ENCODE data around the gene ASAP2. TPM values are rescaled to one million over a fixed set of nuclear protein-coding genes. Genes with fewer than 3 reads are reported as not detected.

ASAP2 gene
- total RNA-seq, 2 experiments from 2014 or later = 0.16 TPM; not detected in 1

- no peaks in the 10 kb centered on the region for H3K9me3 Mint-ChIP-seq
- peaks cover 14% of the 10 kb centered on the region for H3K27me3 Mint-ChIP-seq
- TF ChIP-seq CTCF (IDR thresholded peaks at IDR 0.05) = no peak
- Histone ChIP-seq H3K27me3 (ENCODE audit: control insufficient read depth in 1 of 2, insufficient read depth in 2 of 2, low read length in 2 of 2) (peaks cover 0 to 5% of the 10 kb centered on the region in 2 experiments), H3K36me3 (ENCODE audit: insufficient read depth, low read length) (no peaks in the 10 kb centered on the region), H3K4me3 (ENCODE audit: low read length) (no peak overlapping the region), H3K4me1 (ENCODE audit: insufficient read depth, low read length) (no peaks in the 10 kb centered on the region), H3K9me3 (ENCODE audit: control insufficient read depth in 1 of 2, insufficient read depth in 1 of 2, low read length in 2 of 2) (no peaks in the 10 kb centered on the region), H3K27ac (ENCODE audit: low read depth in 1 of 2, low read length in 2 of 2) (no peak overlapping the region)
- no peaks in the 10 kb centered on the region for H3K4me1 Mint-ChIP-seq (ENCODE audit: low read depth)
- ATAC-seq (ENCODE audit: poor library complexity) (no peak), DNase-seq (no peak)
- intact Hi-C loops (cut with DNase I, micrococcal nuclease) = no loop called here
- H3K4me3 Mint-ChIP-seq = no peak overlapping the region
- ChIA-PET CTCF (no interaction called here), POLR2A (no interaction called here)
- no peak overlapping the region for H3K27ac Mint-ChIP-seq
- H3K36me3 Mint-ChIP-seq (ENCODE audit: low read depth) = no peaks in the 10 kb centered on the region
These were observed 75.8 kb downstream of the ASAP2 start for GRCh38 chr2:9282128-9283112.

- DNase-seq (no peak), ATAC-seq (ENCODE audit: poor library complexity) (no peak)
- H3K9me3 ChIP-seq (ENCODE audit: control insufficient read depth in 1 of 2, insufficient read depth in 1 of 2, low read length in 2 of 2) = no peaks in the 10 kb centered on the region
- no peak for TF ChIP-seq CTCF (IDR thresholded peaks at IDR 0.05)
- Mint-ChIP-seq H3K27ac (no peak overlapping the region), H3K4me1 (ENCODE audit: low read depth) (no peaks in the 10 kb centered on the region), H3K4me3 (no peak overlapping the region), H3K36me3 (ENCODE audit: low read depth) (no peaks in the 10 kb centered on the region), H3K27me3 (peaks cover 4% of the 10 kb centered on the region), H3K9me3 (no peaks in the 10 kb centered on the region)
- no peaks in the 10 kb centered on the region for H3K36me3 ChIP-seq (ENCODE audit: insufficient read depth, low read length)
- no peak overlapping the region for H3K4me3 ChIP-seq (ENCODE audit: low read length)
- intact Hi-C loops (cut with DNase I, micrococcal nuclease) = no loop called here
- H3K27ac ChIP-seq (ENCODE audit: low read depth in 1 of 2, low read length in 2 of 2) = no peak overlapping the region
- CTCF ChIA-PET = no interaction called here
- POLR2A ChIA-PET = no interaction called here
- peaks cover 0 to 3% of the 10 kb centered on the region in 2 experiments for H3K27me3 ChIP-seq (ENCODE audit: control insufficient read depth in 1 of 2, insufficient read depth in 2 of 2, low read length in 2 of 2)
- no peaks in the 10 kb centered on the region for H3K4me1 ChIP-seq (ENCODE audit: insufficient read depth, low read length)
These were observed 78.1 kb downstream of the ASAP2 start for GRCh38 chr2:9284521-9285297.

- H3K4me3 Mint-ChIP-seq = no peak overlapping the region
- H3K27me3 Mint-ChIP-seq = peaks cover 4% of the 10 kb centered on the region
- CTCF ChIA-PET = no interaction called here
- no peaks in the 10 kb centered on the region for H3K4me1 ChIP-seq (ENCODE audit: insufficient read depth, low read length)
- no peak overlapping the region for H3K27ac ChIP-seq (ENCODE audit: low read depth in 1 of 2, low read length in 2 of 2)
- ATAC-seq (ENCODE audit: poor library complexity) (no peak), DNase-seq (no peak)
- H3K9me3 ChIP-seq (ENCODE audit: control insufficient read depth in 1 of 2, insufficient read depth in 1 of 2, low read length in 2 of 2) = no peaks in the 10 kb centered on the region
- H3K27me3 ChIP-seq (ENCODE audit: control insufficient read depth in 1 of 2, insufficient read depth in 2 of 2, low read length in 2 of 2) = peaks cover 0 to 3% of the 10 kb centered on the region in 2 experiments
- POLR2A ChIA-PET = no interaction called here
- H3K36me3 ChIP-seq (ENCODE audit: insufficient read depth, low read length) = no peaks in the 10 kb centered on the region
- no peak for TF ChIP-seq CTCF (IDR thresholded peaks at IDR 0.05)
- intact Hi-C loops (cut with DNase I, micrococcal nuclease) = no loop called here
- no peaks in the 10 kb centered on the region for H3K36me3 Mint-ChIP-seq (ENCODE audit: low read depth)
- no peaks in the 10 kb centered on the region for H3K9me3 Mint-ChIP-seq
- H3K4me1 Mint-ChIP-seq (ENCODE audit: low read depth) = no peaks in the 10 kb centered on the region
- H3K27ac Mint-ChIP-seq = no peak overlapping the region
- no peak overlapping the region for H3K4me3 ChIP-seq (ENCODE audit: low read length)
These were observed 78.8 kb downstream of the ASAP2 start for GRCh38 chr2:9285385-9285920.
